GM21528 (cell line): ENCODE data around the gene FTSJ3.
"Not testable (repeated sequence)": the region's sequence is repeated elsewhere in the genome, so short reads cannot be mapped to it uniquely, and the experiment has no call there.

ENCODE experiments used
- ATAC-seq: cut with Tn5 transposase; IDR thresholded peaks from one replicate; pipeline ENCODE4 v1.9.1; 2021; ENCODE audit warnings: mild to moderate bottlenecking, moderate library complexity; ENCODE audit not compliant: unreplicated experiment, low FRiP score

Gene FTSJ3, protein sequence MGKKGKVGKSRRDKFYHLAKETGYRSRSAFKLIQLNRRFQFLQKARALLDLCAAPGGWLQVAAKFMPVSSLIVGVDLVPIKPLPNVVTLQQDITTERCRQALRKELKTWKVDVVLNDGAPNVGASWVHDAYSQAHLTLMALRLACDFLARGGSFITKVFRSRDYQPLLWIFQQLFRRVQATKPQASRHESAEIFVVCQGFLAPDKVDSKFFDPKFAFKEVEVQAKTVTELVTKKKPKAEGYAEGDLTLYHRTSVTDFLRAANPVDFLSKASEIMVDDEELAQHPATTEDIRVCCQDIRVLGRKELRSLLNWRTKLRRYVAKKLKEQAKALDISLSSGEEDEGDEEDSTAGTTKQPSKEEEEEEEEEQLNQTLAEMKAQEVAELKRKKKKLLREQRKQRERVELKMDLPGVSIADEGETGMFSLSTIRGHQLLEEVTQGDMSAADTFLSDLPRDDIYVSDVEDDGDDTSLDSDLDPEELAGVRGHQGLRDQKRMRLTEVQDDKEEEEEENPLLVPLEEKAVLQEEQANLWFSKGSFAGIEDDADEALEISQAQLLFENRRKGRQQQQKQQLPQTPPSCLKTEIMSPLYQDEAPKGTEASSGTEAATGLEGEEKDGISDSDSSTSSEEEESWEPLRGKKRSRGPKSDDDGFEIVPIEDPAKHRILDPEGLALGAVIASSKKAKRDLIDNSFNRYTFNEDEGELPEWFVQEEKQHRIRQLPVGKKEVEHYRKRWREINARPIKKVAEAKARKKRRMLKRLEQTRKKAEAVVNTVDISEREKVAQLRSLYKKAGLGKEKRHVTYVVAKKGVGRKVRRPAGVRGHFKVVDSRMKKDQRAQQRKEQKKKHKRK

DNA sequence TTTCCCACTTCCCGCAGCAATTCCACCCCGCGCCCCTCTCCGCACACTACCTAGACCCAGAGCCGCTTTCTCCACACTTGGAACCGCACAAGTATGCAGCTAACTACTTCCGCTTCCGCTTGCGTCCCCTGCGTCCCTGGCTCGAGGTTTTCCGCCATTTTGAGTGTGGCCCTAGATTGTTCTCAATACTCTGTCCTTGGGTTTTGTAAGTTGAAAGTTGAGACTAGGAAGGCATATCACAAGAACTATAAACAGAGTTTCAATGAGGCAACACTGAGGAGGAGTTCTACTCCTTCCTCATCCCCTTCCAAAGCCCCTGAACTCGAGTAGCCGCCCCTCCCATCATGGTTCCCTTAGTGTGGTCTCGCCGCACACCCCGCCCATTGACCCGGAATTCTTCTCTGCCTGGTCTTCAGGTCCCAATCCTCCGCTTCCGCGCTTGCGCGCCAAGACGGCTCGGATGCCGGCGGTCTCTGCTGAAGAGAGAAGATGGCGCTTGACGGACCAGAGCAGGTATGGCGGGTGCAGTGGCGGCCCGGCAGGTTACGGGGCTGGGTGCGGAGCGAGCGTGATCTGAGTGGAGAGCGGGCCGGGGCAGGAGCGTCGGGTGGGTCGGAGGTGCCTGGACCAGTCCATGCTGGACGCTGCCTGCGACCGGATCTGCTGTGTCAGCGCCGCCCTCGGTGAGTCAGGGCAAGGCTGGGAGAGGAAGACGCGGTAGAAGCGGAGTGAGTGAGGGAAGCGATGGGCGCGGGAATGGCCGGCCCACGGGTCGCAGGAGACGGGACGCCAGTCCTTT is at the start of gene FTSJ3, which contains the start of gene PSMC5:
Gene FTSJ3, minus strand, starts transcription at position 662 of the 799 bp plus-strand sequence. CDS start 761 bp downstream, outside the sequence.
Gene PSMC5, plus strand, starts transcription at position 430 of the 799 bp plus-strand sequence. Its CDS starts 60 bp downstream, at position 490.
- ATAC-seq, result peak; percentile 83

DNA sequence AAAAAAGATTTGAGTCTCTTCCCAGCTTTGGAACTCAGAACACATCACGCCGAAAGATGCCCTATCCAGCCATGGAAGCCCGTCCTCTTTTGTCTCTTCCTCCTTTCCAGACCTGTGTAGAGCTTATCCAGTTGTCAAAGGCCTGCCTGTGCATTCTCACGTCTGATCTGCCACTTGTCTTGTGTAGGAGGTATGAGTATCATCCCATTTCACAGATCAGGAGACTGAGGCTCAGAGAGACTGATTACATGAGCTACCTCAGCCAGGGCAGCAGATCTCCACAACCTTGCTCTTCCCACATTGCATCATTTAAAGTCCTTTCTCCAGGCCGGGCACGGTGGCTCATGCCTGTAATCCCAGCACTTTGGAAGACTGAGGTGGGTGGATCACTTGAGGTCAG is 47.2 kb upstream of the FTSJ3 start:
- not testable (repeated sequence) for ATAC-seq

GRCh38 chr17:63874061-63874626 is 46.7 kb upstream of the FTSJ3 start:
- not testable (repeated sequence) for ATAC-seq

GRCh38 chr17:63873577-63873976 is 46.1 kb upstream of the FTSJ3 start, which contains the start of gene CSH2:
CSH2 (minus strand) TSS chr17:63873677; CDS start chr17:63873614, 63 bp downstream.
- not testable (repeated sequence) for ATAC-seq

DNA sequence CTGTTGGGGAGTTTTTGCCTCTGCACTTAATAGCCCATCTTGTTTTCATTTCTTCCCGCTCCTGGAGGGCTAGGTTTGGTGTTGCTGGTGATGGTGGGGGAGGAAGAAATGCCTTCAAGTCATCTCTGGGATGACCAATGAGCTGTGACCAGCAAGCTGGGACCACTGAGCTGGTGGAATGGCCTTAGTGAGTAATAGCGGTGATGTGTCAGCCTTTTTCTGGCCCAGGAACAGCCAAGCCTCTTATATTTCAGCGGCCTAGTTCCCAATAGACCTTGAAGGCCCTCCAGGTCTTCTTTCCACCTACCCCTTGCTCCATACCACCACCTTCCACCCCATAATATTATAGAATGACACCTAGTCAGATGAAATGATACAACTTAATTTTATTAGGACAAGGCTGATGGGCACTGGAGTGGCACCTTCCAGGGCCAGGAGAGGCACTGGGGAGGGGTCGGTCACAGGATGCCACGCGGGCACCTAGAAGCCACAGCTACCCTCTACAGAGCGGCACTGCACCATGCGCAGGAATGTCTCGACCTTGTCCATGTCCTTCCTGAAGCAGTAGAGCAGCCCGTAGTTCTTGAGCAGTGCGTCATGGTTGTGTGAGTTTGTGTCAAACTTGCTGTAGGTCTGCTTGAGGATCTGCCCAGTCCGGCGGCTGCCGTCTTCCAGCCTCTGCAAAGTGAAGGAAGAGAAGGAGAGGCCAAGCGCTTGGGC is 44.3 kb upstream of the FTSJ3 start:
- not testable (repeated sequence) for ATAC-seq

GRCh38 chr17:63870292-63870665 is 42.8 kb upstream of the FTSJ3 start:
- ATAC-seq, result not testable (repeated sequence)

GRCh38 chr17:63869491-63870291 is 42.2 kb upstream of the FTSJ3 start:
- not testable (repeated sequence) for ATAC-seq

- ATAC-seq, result not testable (repeated sequence)
Measured at GRCh38 chr17:63866625-63867024, 39.2 kb upstream of the FTSJ3 start.

DNA sequence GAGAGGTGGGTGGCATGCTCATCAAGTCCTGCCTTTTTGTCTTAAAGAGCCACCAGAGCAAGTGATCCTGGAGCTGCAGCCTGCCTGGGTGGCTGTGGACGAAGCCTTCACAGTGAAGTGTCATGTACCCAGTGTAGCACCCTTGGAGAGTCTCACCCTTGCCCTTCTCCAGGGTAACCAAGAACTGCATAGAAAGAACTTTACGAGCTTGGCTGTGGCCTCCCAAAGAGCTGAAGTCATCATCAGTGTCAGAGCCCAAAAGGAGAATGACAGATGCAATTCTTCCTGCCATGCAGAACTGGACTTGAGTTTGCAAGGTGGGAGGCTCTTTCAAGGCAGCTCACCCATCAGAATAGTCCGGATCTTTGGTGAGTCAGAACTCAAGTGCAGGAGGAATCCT is 31.8 kb upstream of the FTSJ3 start:
- ATAC-seq, result no peak

DNA sequence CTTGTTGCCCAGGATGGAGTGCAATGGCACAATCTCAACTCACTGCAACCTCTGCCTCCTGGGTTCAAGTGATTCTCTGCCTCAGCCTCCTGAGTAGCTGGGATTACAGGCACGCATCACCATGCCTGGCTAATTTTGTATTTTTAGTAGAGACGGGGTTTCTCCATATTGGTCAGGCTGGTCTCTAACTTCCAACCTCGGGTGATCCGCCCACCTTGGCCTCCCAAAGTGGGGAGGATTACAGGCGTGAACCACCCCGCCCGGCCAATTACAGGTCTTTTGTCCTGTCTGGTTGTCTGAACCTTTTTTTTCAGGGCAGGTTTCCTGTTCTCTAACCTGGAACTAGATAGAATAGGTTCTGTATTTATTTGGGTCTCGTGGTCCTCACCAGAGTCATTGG is 29.0 kb upstream of the FTSJ3 start:
- ATAC-seq, result not testable (repeated sequence)

DNA sequence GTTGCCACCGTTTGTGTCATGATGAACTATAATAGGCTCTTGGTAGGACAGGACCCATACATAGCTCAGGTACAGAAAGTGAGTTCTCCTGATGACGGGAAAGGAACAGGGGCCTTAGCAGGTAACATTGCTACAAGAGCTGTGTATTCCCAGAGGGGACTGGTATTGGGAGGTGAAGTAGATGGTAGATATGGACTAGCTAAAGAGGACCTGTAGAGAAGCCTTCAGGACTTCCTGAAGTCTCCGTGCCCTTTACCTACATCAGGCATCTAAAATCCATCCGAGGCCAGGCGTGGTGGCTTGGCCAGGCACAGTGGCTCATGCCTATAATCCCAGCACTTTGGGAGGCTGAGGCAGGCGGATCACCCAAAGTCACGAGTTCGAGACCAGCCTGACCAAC is 27.7 kb upstream of the FTSJ3 start:
- no peak for ATAC-seq

DNA sequence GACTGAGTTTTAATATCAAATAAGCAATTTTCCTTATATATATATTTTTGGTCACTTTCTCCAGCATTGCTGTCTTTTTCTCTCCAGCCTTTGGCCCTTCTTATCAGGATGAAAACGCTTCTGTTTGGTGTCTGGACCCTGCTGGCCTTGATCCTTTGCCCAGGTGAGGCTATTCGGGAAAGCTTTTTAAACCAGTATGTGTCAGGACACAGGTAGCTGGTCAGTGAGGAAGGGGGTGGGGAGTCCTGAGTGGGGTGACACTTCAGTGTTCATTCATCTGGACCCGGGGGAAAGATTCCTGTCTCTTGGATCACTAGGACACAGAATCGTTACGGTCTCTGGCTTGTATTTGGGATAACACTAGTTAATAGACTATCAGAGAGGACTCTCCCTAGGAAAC is 27.2 kb upstream of the FTSJ3 start:
- no peak for ATAC-seq

DNA sequence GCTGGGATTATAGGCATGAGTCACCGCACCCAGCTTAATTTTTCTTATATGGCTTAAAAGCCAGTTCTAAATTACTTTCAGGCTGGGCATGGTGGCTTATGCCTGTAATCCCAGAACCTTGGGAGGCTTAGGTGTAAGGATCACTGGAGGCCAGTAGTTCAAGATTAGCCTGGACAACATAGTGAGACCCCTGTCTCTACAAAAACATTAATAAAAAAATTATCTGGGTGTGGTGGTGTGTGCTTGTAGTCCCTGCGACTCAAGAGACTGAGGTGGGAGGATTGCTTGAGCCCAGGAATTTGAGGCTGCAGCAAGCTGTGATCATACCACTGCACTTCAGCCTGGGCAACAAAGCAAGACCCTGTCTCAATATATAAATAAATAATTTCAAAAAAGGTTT is 25.8 kb upstream of the FTSJ3 start:
- no peak for ATAC-seq

GRCh38 chr17:63850401-63850800 is 22.9 kb upstream of the FTSJ3 start:
- ATAC-seq, result no peak

DNA sequence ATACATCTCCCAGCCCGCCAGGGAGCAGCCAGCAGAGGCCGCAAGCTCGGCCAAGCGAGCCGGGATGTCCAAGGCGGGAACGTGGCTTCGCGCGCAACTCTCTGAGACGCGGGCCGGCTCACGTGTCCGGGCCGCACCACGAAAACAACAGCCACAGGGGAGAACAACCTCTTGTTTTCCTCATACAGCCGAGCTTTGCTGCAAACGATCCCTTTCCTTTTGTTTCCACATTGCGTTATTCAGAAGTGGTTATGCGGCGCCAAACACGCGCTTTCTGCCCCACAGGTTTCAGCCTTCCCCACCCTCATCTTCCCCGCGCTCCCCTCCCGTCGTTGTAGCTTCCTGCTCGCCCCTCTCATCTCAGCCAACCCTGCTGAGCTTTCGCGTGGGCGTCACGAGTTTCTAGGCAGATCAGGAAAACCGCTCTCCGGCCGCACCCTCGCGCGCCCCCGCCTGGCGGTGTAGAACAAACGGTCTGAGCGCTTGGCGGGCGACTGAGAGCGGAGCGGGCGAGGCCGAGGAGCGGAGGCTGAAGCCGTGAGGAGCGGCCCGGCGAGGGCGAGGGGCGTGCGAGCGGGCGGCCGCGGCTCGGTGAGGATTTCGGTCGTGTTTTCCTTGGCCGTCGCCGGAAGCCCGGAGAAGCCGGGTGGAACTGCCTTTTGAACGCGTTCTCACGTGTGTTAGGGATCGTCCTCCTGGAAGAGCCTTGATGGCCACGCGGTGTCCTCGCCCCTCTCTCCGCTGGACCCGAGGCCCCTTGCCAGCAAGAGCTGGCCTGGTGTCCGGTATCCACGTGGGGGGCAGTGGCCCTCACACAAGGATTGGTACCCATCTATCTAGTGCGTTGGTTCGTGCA is 21.6 kb upstream of the FTSJ3 start:
- peak; percentile 70 for ATAC-seq

DNA sequence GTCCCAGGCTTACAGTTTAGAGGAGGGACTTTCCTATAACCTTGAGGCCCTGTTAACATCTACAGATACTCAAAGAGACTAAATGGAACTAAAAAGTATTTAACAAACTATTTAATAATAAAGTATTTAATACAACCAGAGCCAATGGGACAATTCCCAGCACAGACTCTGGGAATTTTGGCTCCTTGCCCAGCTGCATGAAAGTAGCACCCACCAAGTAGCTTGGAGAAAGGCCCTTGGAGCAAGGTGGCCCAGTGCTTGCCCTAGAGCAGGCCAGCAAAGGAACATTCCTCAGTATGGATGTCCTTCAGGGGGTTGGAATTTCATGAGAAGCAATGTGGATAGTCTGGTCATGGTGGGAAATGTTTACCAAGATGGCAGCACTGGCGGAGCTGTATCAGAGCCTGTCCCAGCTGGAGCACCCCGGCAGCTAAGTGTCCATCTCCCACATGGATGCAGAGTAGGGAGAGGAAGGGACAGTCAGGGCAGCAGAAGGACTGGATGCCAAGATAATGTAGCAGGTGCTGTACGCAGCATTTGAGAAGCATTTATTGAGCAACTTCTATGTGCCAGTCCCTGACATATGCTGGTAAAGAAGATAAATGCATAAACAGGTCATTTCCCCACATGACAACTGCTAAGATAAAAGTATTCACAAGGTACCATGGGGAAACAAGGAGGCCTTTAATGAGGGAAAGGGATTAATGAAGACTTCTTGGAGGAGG is 20.2 kb upstream of the FTSJ3 start:
- no peak for ATAC-seq

DNA sequence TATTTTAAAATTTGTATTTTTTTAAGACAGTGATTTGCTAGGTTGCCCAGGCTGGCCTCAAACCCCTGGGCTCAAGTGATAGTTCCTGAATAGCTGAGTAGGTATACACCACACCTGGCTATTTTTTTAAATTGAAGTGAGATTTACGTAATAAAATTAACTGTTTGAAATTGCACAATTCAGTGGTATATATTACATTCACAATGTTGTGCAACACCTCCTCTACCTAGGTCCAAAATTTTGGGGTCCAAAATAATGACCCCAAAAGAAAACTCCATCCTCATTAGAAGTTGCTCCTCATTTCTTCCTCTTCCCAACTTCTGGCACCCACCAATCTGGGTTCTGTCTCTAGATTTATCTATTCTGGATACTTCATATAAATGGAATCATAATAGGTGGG is 18.0 kb upstream of the FTSJ3 start:
- no peak for ATAC-seq
